H9 (cell line): ENCODE data around the gene P4HTM. TPM values are rescaled to one million over a fixed set of nuclear protein-coding genes. Genes with fewer than 3 reads are reported as not detected.

Experiments used
- DNase-seq: peaks from one replicate; pipeline ENCODE4 v3.0.0-alpha.2; 2017
- H2AFZ ChIP-seq: one replicate; pipeline ENCODE4 v1.6.1; 2013; ENCODE audit warnings: mild to moderate bottlenecking, low read length, control low read depth, moderate library complexity
- H2AK5ac ChIP-seq: 2 replicates; pipeline ENCODE4 v1.6.1; 2013; ENCODE audit warnings: low read length, control low read depth, mixed read lengths; ENCODE audit not compliant: insufficient read length
- H2BK120ac ChIP-seq: one replicate; pipeline ENCODE4 v1.6.1; 2013; ENCODE audit warnings: low read depth, mild to moderate bottlenecking, low read length, control low read depth, inconsistent platforms; ENCODE audit not compliant: poor library complexity, severe bottlenecking
- H2BK12ac ChIP-seq: 2 replicates; pipeline ENCODE4 v1.6.1; 2013; ENCODE audit warnings: low read length, control low read depth, mixed read lengths, low read depth; ENCODE audit not compliant: insufficient read length
- H2BK15ac ChIP-seq: 2 replicates; pipeline ENCODE4 v1.6.1; 2013; ENCODE audit warnings: low read depth, low read length, control low read depth
- H2BK20ac ChIP-seq: one replicate; pipeline ENCODE4 v1.6.1; 2013; ENCODE audit warnings: low read depth, mild to moderate bottlenecking, low read length, control low read depth, inconsistent platforms; ENCODE audit not compliant: poor library complexity, severe bottlenecking
- H2BK5ac ChIP-seq: 2 replicates; pipeline ENCODE4 v1.6.1; 2013; ENCODE audit warnings: low read length, control low read depth, mixed read lengths; ENCODE audit not compliant: insufficient read length
- H3K14ac ChIP-seq: 2 replicates; pipeline ENCODE4 v1.6.1; 2013; ENCODE audit warnings: low read length, control low read depth; ENCODE audit not compliant: insufficient read depth
- H3K18ac ChIP-seq: 2 replicates; pipeline ENCODE4 v1.6.1; 2013; ENCODE audit warnings: low read depth, mild to moderate bottlenecking, mixed read lengths, low read length, control low read depth; ENCODE audit not compliant: insufficient read length
- H3K23ac ChIP-seq: 2 replicates; pipeline ENCODE4 v1.6.1; 2013; ENCODE audit warnings: low read length, control low read depth, mixed read lengths, low read depth; ENCODE audit not compliant: insufficient read length
- H3K23me2 ChIP-seq: 2 replicates; pipeline ENCODE4 v1.6.1; 2013; ENCODE audit warnings: low read depth, mild to moderate bottlenecking, mixed read lengths, low read length, control low read depth; ENCODE audit not compliant: insufficient read length, poor library complexity, severe bottlenecking
- H3K27ac ChIP-seq: 2 replicates; pipeline ENCODE4 v1.5.1; 2013; ENCODE audit warnings: low read length, control low read depth, mixed read lengths, low read depth; ENCODE audit not compliant: insufficient read length
- H3K27me3 ChIP-seq: 2 replicates; pipeline ENCODE4 v1.6.1; 2013; ENCODE audit warnings: low read length, control low read depth, inconsistent platforms; ENCODE audit not compliant: insufficient read depth
- H3K4ac ChIP-seq: 2 replicates; pipeline ENCODE4 v1.6.1; 2013; ENCODE audit warnings: low read depth, mild to moderate bottlenecking, control low read depth, inconsistent platforms, low read length, moderate library complexity
- H3K4me1 ChIP-seq: 2 replicates; pipeline ENCODE4 v1.6.1; 2013; ENCODE audit warnings: low read length, control low read depth, inconsistent platforms; ENCODE audit not compliant: insufficient read depth
- H3K4me2 ChIP-seq: 2 replicates; pipeline ENCODE4 v1.6.1; 2013; ENCODE audit warnings: low read length, control low read depth, mixed read lengths; ENCODE audit not compliant: insufficient read length, insufficient read depth
- H3K56ac ChIP-seq: 2 replicates; pipeline ENCODE4 v1.6.1; 2013; ENCODE audit warnings: low read depth, mild to moderate bottlenecking, mixed read lengths, low read length, control low read depth; ENCODE audit not compliant: insufficient read length
- H3K79me1 ChIP-seq: 2 replicates; pipeline ENCODE4 v1.6.1; 2013; ENCODE audit warnings: low read depth, mild to moderate bottlenecking, moderate library complexity, low read length, control low read depth, inconsistent platforms; ENCODE audit not compliant: insufficient read depth, poor library complexity, severe bottlenecking
- H3K79me2 ChIP-seq: 2 replicates; pipeline ENCODE4 v1.6.1; 2013; ENCODE audit warnings: low read length, control low read depth, inconsistent platforms; ENCODE audit not compliant: insufficient read depth
- H3K9ac ChIP-seq: 2 replicates; pipeline ENCODE4 v1.6.1; 2013; ENCODE audit warnings: low read length, control low read depth, mixed read lengths; ENCODE audit not compliant: insufficient read length; ENCODE audit errors: extremely low read depth
- H3K9me3 ChIP-seq: one replicate; pipeline ENCODE4 v1.6.1; 2013; ENCODE audit warnings: low read depth, low read length, inconsistent platforms; ENCODE audit not compliant: control insufficient read depth
- H3T11ph ChIP-seq: one replicate; pipeline ENCODE4 v1.6.1; 2013; ENCODE audit warnings: mild to moderate bottlenecking, low read length, control low read depth, inconsistent platforms
- H4K20me1 ChIP-seq: one replicate; pipeline ENCODE4 v1.6.1; 2013; ENCODE audit not compliant: control insufficient read depth, insufficient read length, insufficient read depth
- H4K5ac ChIP-seq: 2 replicates; pipeline ENCODE4 v1.6.1; 2013; ENCODE audit warnings: low read depth, mild to moderate bottlenecking, mixed read lengths, low read length, control low read depth; ENCODE audit not compliant: insufficient read length
- H4K8ac ChIP-seq: replicated peaks from 2 replicates; pipeline ENCODE4 v1.6.1; 2013; ENCODE audit warnings: low read length, control low read depth, mixed read lengths, low read depth; ENCODE audit not compliant: insufficient read length
- H4K91ac ChIP-seq: 2 replicates; pipeline ENCODE4 v1.6.1; 2013; ENCODE audit warnings: low read depth, mild to moderate bottlenecking, moderate library complexity, mixed read lengths, low read length, control low read depth; ENCODE audit not compliant: insufficient read length
- H3K27ac Mint-ChIP-seq, 3 experiments: 2 replicates in 2 of 3; 3 replicates in 1 of 3; pipeline ENCODE4 v1.8.0; 2020 to 2021; ENCODE audit warnings: mixed read lengths in 3 of 3, mild to moderate bottlenecking in 1 of 3, moderate library complexity in 1 of 3
- H3K27me3 Mint-ChIP-seq: 2 replicates; pipeline ENCODE4 v1.8.0; 2021; ENCODE audit warnings: low read depth, mild to moderate bottlenecking, moderate library complexity, mixed read lengths
- H3K36me3 Mint-ChIP-seq, 3 experiments: 2 replicates in 2 of 3; 3 replicates in 1 of 3; pipeline ENCODE4 v1.8.0; 2020 to 2021; ENCODE audit warnings: low read depth in 3 of 3, mixed read lengths in 3 of 3; ENCODE audit not compliant: insufficient read depth in 1 of 3
- H3K4me1 Mint-ChIP-seq, 2 experiments: 2 replicates each; pipeline ENCODE4 v1.8.0; 2020; ENCODE audit warnings: mixed read lengths in 2 of 2
- H3K4me3 Mint-ChIP-seq, 2 experiments: 2 replicates in 1 of 2; 3 replicates in 1 of 2; pipeline ENCODE4 v1.8.0; 2020 to 2021; ENCODE audit warnings: mild to moderate bottlenecking in 2 of 2, mixed read lengths in 2 of 2, moderate library complexity in 1 of 2
- H3K9me3 Mint-ChIP-seq, 2 experiments: 2 replicates in 1 of 2; 3 replicates in 1 of 2; pipeline ENCODE4 v1.8.0; 2020; ENCODE audit warnings: mild to moderate bottlenecking in 2 of 2, mixed read lengths in 2 of 2, moderate library complexity in 1 of 2
- CTCF ChIP-seq: fragments of 200-600 bp; sonication (generic); conservative IDR thresholded peaks from 3 replicates; pipeline ENCODE4 v1.8.0; 2021; ENCODE audit warnings: antibody characterized with exemption, mild to moderate bottlenecking
- WGBS: extraction: QIAGEN DNeasy Blood & Tissue Kit; methylation state at CpG from one replicate; pipeline ENCODE4 v1.1.7; 2013; ENCODE audit warnings: missing lambda C conversion rate, low lambda C conversion rate, mixed read lengths; ENCODE audit not compliant: insufficient read length; ENCODE audit errors: extremely low coverage; 5-methylcytosine and 5-hydroxymethylcytosine counted together
- total RNA-seq: library from RNA; stranded (reverse); gene quantifications from 2 replicates; pipeline ENCODE4 v1.2.1, GENCODE V29; 2021

Gene P4HTM
- total RNA-seq, 1 experiment from 2014 or later: 36.0 TPM

GRCh38 chr3:48952510-48953118, 37.4 kb upstream of the P4HTM start:
- no peaks in the 10 kb centered on the region for H3K9me3 ChIP-seq
- H3K4me1 ChIP-seq: no peaks in the 10 kb centered on the region
- H2BK12ac ChIP-seq: no peak overlapping the region
- H2AK5ac ChIP-seq: no peak overlapping the region
- no peaks in the 10 kb centered on the region; a peak in 1 of 5 replicates for H3K9me3 Mint-ChIP-seq
- no peak overlapping the region for H3K4me2 ChIP-seq
- no peak overlapping the region for H4K5ac ChIP-seq
- H3K79me2 ChIP-seq: no peaks in the 10 kb centered on the region; the same call in 1 of the 2 replicates
- H4K8ac ChIP-seq: no peak overlapping the region
- no peaks in the 10 kb centered on the region for H3K27me3 Mint-ChIP-seq
- H2BK15ac ChIP-seq: no peak overlapping the region
- H3K27ac ChIP-seq: no peak overlapping the region
- no peak overlapping the region for H2BK20ac ChIP-seq
- no peak overlapping the region for H3K56ac ChIP-seq
- no peak overlapping the region for H3K9ac ChIP-seq
- no peaks in the 10 kb centered on the region for H4K20me1 ChIP-seq
- peak; percentile 74 for DNase-seq
- no peak overlapping the region for H3T11ph ChIP-seq
- no peak overlapping the region for H2BK5ac ChIP-seq
- no peak overlapping the region for H3K23ac ChIP-seq
- H3K79me1 ChIP-seq: peaks cover 2% of the 10 kb centered on the region
- no peaks in the 10 kb centered on the region for H3K27me3 ChIP-seq
- no peak overlapping the region for H3K4me3 Mint-ChIP-seq
- TF ChIP-seq CTCF: peak; percentile 78
- no peak overlapping the region for H4K91ac ChIP-seq
- H3K18ac ChIP-seq: no peak overlapping the region
- WGBS: no CpG with 5 or more reads among the region's 8 CpGs
- H3K14ac ChIP-seq: no peak overlapping the region
- H3K23me2 ChIP-seq: no peaks in the 10 kb centered on the region
- no peak overlapping the region for H2AFZ ChIP-seq
- peaks cover 6 to 31% (median 11%) of the 10 kb centered on the region in 3 experiments; a peak in 6 of 7 replicates for H3K36me3 Mint-ChIP-seq
- H3K4me1 Mint-ChIP-seq: peaks cover 13 to 15% of the 10 kb centered on the region in 2 experiments; a peak in 3 of 4 replicates
- H3K4ac ChIP-seq: no peak overlapping the region
- H2BK120ac ChIP-seq: no peak overlapping the region
- H3K27ac Mint-ChIP-seq: peak overlapping the region in 1 of 3 experiments; percentile 2; a peak in 2 of 7 replicates
